GM10266 (cell line): Measurements from ENCODE around the gene TAX1BP1.

Experiments
- DNase-seq: peaks from one replicate; pipeline ENCODE4 v3.0.0; 2012; ENCODE audit errors: extremely low spot score
- TF ChIP-seq, protein P1 (sequence below): IDR thresholded peaks from 2 replicates; pipeline ENCODE4 v1.5.1; 2012; ENCODE audit warnings: mild to moderate bottlenecking, low read depth; ENCODE audit not compliant: control insufficient read depth, insufficient read depth; ENCODE audit errors: missing control alignments

TAX1BP1 gene

DNA sequence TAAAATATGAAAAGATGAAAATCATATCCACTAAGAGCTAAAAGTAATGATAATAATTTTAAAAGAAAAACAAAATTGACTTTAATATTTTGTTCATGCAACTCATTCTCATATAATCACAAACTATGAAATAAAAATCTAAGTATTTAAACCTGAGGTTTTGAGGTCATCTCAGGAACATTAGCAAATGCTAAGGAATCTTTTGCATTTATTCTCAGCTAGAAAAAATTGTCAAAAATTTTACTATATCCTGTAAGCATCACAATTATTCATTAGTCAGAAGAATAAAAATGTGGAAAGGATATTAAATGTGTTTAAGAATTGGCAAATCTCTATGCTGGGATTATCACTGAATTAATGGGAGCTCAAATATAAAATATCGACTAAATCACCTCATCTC, 36.8 kb upstream of the TAX1BP1 start:
- TF ChIP-seq, protein P1, sequence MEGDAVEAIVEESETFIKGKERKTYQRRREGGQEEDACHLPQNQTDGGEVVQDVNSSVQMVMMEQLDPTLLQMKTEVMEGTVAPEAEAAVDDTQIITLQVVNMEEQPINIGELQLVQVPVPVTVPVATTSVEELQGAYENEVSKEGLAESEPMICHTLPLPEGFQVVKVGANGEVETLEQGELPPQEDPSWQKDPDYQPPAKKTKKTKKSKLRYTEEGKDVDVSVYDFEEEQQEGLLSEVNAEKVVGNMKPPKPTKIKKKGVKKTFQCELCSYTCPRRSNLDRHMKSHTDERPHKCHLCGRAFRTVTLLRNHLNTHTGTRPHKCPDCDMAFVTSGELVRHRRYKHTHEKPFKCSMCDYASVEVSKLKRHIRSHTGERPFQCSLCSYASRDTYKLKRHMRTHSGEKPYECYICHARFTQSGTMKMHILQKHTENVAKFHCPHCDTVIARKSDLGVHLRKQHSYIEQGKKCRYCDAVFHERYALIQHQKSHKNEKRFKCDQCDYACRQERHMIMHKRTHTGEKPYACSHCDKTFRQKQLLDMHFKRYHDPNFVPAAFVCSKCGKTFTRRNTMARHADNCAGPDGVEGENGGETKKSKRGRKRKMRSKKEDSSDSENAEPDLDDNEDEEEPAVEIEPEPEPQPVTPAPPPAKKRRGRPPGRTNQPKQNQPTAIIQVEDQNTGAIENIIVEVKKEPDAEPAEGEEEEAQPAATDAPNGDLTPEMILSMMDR = no peak
- no peak for DNase-seq

DNA sequence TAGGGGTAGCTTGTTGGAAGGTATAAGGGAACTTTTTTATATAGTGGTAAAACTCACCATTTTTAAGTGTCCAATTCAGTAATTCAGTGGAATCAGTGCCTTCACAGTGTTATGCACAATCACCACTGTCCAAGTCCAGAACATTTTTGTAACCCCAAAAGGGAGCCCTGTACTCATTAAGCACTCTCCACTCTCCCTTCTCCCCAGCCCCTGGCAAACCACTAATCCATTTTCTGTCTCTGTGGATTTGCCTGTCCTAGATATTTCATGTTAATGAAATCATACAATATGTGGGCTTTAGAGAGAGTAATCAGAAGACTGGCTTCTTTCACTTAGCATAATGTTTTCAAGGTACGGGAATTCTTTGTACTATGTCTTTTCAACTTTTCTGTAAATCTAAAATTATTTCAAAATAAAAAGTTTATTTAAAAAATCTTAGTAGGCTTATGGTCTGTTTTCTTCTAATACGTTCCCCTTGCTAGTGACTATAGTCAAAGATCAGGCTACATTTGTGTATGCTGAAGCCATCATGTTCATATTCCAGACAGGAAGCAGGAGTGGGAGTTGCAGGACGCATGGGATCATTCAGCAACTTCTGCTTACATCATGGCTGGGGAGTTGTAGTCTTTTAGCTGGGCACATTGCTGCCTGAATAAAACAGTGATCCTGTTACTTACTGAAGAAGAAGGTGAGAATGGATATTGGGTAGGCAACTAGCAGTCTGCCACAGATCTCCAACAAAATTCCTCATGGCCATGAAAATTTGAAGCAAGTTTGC, 35.4 kb upstream of the TAX1BP1 start:
- TF ChIP-seq, protein P1 = no peak
- no peak for DNase-seq

DNA sequence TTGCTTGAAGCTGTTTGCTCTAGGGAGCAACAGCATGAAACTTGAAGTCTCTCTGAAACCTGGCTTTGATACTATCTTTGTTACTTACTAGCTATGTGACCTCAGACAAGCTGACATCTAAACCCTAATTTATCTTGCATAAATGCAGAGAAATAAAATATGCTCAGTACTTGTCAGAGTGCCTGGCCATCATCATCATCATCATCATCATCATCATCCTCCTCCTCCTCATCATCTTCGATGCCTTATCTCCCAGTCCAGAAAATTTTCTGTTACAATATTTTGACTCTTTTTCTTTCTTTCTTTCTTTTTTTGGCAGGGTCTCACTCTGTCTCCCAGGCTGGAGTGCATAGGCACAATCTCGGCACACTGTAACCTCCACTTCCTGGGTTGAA, 34.8 kb upstream of the TAX1BP1 start:
- TF ChIP-seq, protein P1 = no peak
- no peak for DNase-seq

DNA sequence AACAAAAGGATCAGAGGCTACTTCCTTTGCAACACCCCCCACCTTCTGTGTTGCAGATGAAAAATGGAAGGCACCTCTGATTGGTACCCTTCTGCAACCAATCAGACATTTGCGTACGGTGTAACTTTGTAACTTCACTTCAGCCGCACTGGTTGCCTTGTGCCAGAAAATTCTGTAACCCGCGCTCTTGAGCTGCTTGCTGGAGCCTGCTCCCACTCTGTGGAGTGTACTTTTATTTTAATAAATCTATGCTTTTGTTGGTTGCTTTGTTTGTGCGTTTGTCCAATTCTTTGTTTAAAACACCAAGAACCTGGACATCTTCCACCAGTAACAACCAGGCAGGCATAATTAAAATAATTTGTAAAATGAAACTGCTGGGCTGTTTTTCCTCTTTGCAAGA, 31.5 kb upstream of the TAX1BP1 start:
- TF ChIP-seq, protein P1 = no peak
- DNase-seq = no peak

DNA sequence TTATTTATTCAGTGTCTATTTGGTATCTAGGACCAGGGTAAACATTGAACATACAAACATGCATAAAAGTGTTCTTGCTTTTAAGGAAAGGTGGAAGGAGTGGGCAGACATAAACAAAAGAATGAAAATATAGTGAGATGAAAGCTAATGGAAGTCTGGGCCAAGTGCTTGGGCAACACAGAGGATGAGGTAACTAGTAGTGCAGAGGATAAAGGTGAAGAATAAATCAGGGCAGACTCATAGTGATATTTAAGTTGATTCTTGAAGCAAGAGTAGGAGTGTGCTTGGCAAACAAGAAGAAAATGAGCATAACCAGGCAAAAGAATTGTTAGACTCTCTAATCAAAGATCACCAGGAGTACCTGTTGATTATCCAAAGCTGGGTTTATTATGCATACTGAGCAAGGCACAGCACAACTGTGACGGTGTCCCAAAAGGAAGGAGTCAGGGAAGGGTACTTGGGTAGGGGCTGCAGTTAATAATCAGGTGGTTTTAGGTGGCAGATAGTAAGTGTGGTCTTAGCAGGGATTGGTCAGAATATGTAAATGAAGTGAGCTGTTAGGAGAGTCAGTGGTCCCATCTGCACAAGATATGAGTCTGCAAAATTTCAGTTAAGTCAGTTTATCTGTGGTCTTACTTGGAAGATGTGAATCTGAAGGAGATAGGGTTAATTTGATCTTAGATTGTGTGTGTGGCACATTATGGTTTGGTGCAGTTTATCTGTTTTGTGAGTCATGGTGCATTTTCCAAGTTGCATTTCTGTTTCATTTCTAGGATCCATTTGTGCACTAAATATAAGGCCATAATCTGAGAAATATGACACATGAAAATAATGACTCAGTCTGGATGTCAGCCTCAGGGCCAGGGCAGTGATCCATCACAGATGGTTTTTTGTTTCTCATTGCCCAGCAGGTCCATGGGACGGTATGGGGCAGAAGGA, 30.6 kb upstream of the TAX1BP1 start:
- TF ChIP-seq, protein P1 = no peak
- no peak for DNase-seq

DNA sequence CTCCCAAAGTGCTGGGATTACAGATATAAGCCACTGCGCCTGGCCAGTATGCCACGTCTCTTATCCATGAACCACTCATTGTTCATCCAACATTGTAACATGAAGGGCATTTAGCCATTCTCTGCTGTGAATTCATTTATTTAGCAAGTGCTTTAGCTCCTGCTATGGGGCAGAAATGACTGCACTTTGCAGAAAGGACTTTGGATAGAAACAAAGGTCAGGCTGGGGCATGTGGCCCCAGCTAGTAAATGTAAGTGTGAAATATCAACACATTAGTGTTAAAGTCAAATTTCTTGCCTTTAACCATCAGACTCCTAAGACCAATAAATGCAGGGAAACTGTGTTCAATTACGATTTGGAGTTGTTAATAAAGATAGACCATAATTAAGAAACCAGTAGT, 27.7 kb upstream of the TAX1BP1 start:
- TF ChIP-seq, protein P1 = no peak

More for the DNA sequence above, 27.7 kb upstream of the TAX1BP1 start:
- no peak for DNase-seq
